Astrocyte of the cerebellum (primary cell): Measurements from ENCODE around the gene MCM3.

Experiments used
- DNase-seq: peaks from one replicate; pipeline ENCODE4 v3.0.0-alpha.2; 2011; ENCODE audit warnings: low read depth
- H3K4me3 ChIP-seq: 2 replicates; pipeline ENCODE4 v1.5.1; 2011; ENCODE audit warnings: mild to moderate bottlenecking, low read depth, low read length, moderate library complexity
- CTCF ChIP-seq: IDR thresholded peaks from 2 replicates; pipeline ENCODE4 v1.5.1; 2012; ENCODE audit warnings: low read length, low read depth, moderate library complexity, mild to moderate bottlenecking; ENCODE audit errors: missing control alignments
- in situ Hi-C: cut with HindIII; loops from 2 replicates; pipeline ENCODE4 v1.10.0; 2017; ENCODE audit warnings: low sequenced_read_pairs

The MCM3 gene

DNA sequence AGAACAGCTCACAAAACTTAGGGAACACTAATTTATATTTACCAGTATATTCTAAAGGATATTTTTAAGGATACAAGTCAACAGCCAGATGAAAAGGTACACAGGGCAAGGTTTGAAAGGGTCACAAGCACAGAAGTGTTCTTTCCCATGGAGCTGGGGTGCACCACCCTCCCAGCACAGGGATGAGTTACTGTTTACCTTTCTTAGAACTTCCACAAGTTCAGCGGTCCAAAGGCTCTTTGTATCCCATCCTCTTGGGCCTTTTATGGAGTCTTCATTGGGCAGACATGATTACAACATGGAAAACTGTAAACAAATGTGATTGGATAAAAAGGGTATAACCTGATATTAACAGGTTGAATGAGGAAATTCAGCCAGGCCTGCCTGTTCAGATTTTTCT is 39.1 kb downstream of the MCM3 start:
- no peak for TF ChIP-seq CTCF
- in situ Hi-C loops = no loop called here
- DNase-seq = no peak
- H3K4me3 ChIP-seq = no peak overlapping the region

DNA sequence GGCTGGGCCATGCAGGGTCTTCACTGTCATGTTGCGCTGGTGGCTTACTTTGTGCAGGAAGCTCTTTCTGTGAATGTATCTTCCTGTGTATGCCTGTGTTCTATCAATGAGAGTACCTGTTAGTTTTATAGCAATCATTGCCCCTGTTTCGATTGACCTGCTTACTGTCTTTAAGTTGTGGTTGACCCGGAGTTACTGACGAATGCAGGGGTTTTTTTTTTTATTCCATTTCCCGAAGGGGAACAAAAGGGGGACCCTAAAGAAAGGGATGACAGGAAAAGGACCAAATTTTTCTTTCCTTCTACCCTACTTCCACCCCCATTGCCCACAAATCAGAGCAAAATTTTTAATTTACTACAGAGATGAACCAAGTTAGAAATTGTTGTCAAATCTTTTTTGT is 40.1 kb downstream of the MCM3 start, which contains the start of gene IL17F:
IL17F (minus strand) TSS at position 101 of the 400 bp plus-strand sequence; CDS start at position 30, 71 bp downstream.
- no peak for DNase-seq
- TF ChIP-seq CTCF = no peak
- in situ Hi-C loops = no loop called here
- no peak within 1 kb of the TSS for H3K4me3 ChIP-seq

GRCh38 chr6:52243282-52243893 is 41.2 kb downstream of the MCM3 start:
- TF ChIP-seq CTCF = no peak
- DNase-seq = no peak
- H3K4me3 ChIP-seq = no peak overlapping the region
- in situ Hi-C loops = no loop called here

- DNase-seq = no peak
- no peak overlapping the region for H3K4me3 ChIP-seq
- in situ Hi-C loops = no loop called here
- no peak for TF ChIP-seq CTCF
Observed at GRCh38 chr6:52241819-52242218, 42.7 kb downstream of the MCM3 start.

DNA sequence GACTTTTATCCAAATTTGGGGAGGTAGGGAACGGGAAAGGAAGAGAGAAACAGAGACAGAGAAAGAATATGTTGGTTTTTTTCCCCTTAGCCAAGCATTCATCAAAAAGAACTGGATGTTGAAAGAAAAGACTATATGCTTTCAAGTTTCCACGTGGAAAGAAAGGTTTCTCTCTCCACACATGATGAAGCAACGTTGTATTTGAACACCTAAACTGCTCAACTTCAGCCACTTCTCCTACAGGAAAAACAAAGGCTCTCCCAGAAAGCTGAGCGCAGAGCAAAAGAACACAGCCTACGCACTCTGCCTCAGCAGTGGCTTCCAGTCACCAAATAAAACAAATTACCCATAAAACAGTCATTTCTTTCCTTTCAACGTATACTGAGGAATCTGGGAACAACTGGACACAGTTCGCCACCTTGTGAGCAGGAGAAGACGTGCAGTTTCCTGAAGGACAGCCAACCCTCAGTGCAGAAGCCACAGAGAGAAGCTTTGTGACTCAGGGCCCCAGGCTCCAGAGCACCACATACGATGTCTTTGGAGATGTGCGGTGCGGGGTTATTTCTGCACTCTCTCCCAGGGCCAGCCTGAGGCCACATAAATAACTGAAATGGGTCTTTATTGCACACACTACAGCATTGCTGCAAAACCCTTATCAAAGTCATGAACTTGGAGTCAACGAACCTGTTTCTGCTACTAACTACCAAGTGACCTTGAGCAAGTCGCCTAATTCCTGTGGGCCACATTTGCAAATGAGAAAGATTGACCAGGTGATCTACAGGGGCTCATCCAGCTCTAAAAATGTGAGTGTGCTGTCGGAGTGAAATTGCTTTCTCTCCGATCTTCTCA is 50.3 kb downstream of the MCM3 start:
- no peak overlapping the region for H3K4me3 ChIP-seq
- in situ Hi-C loops = no loop called here
- DNase-seq = peak; percentile 12
- TF ChIP-seq CTCF = peak; percentile 49

DNA sequence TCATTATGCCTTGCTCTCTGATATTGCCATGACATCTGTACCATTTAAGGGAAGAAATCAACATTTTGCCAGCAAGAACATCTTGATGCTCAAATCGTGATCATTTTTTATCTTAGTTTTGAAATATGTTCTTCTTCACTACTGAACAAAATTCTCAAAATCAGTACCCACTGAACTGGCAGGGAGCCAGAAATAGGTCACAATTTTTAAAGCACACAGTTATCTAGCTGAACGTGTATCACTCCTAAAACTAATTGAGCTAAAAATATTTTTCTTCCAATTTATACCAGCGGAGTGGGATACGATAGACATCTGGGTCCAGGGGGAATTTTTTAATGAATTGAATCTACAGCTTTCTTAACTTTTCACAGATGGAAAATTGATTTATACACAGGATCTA is 51.5 kb downstream of the MCM3 start:
- no peak for DNase-seq
- in situ Hi-C loops = no loop called here
- no peak overlapping the region for H3K4me3 ChIP-seq
- TF ChIP-seq CTCF = no peak
